Activated naive CD8-positive, alpha-beta T cell treated with anti-CD3 and anti-CD28 coated beads, Interleukin-2, amount 10 ng/mL, durations not matched to agents 7 days and 5 days (primary cell): ENCODE data around the gene INPP5A. TPM values are rescaled to one million over a fixed set of nuclear protein-coding genes. Genes with fewer than 3 reads are reported as not detected.
"Not testable (repeated sequence)": the region's sequence is repeated elsewhere in the genome, so short reads cannot be mapped to it uniquely, and the experiment has no call there.

Experiments used
- ATAC-seq: fragments of 150-1000 bp; cut with Tn5 transposase; one replicate; pipeline ENCODE4 v1.10.0; 2021; ENCODE audit warnings: low read depth, moderate library complexity
- POLR2A ChIA-PET: fragments of 350-600 bp; sonication (Branson Sonifier 250); formaldehyde crosslinking; loops from one replicate; lab custom pipeline; 2021; ENCODE audit warnings: antibody characterized with exemption; lab: Charles Lee
- DNase-seq: peaks from one replicate; pipeline ENCODE4 v3.0.0; 2021
- H3K27ac Mint-ChIP-seq: one replicate; pipeline ENCODE4 v1.8.0; 2022; ENCODE audit warnings: mild to moderate bottlenecking, mixed read lengths
- H3K27me3 Mint-ChIP-seq: one replicate; pipeline ENCODE4 v1.8.0; 2022; ENCODE audit warnings: mild to moderate bottlenecking, moderate library complexity, mixed read lengths
- H3K36me3 Mint-ChIP-seq: one replicate; pipeline ENCODE4 v1.8.0; 2021; ENCODE audit warnings: mild to moderate bottlenecking, mixed read lengths
- H3K4me1 Mint-ChIP-seq: one replicate; pipeline ENCODE4 v1.8.0; 2021; ENCODE audit warnings: mixed read lengths
- H3K4me3 Mint-ChIP-seq: one replicate; pipeline ENCODE4 v1.8.0; 2022; ENCODE audit warnings: mild to moderate bottlenecking, moderate library complexity, mixed read lengths
- H3K9me3 Mint-ChIP-seq: one replicate; pipeline ENCODE4 v1.8.0; 2021; ENCODE audit warnings: mixed read lengths
- total RNA-seq, 2 experiments: library from RNA; stranded (reverse); gene quantifications; one replicate each; pipeline ENCODE4 v1.2.3, GENCODE V29; 2021

The INPP5A gene
- total RNA-seq, 2 experiments from 2014 or later: 14.1 to 15.7 TPM

- no peak for ATAC-seq
- Mint-ChIP-seq H3K27ac (no peak overlapping the region), H3K4me1 (no peaks in the 10 kb centered on the region), H3K9me3 (no peaks in the 10 kb centered on the region), H3K36me3 (no peaks in the 10 kb centered on the region), H3K27me3 (peaks cover 7% of the 10 kb centered on the region), H3K4me3 (no peak overlapping the region)
- no peak for DNase-seq
- POLR2A ChIA-PET: no interaction called here
Measured at GRCh38 chr10:132497861-132498561, 39.6 kb upstream of the INPP5A start.

GRCh38 chr10:132498562-132499366 is 38.8 kb upstream of the INPP5A start:
- H3K9me3 Mint-ChIP-seq: no peaks in the 10 kb centered on the region
- DNase-seq (peak; percentile 14), ATAC-seq (no peak)
- no peaks in the 10 kb centered on the region for H3K36me3 Mint-ChIP-seq
- H3K27me3 Mint-ChIP-seq: peaks cover 7% of the 10 kb centered on the region
- H3K4me3 Mint-ChIP-seq: no peak overlapping the region
- H3K27ac Mint-ChIP-seq: no peak overlapping the region
- H3K4me1 Mint-ChIP-seq: no peaks in the 10 kb centered on the region
- POLR2A ChIA-PET: no interaction called here

- Mint-ChIP-seq H3K27me3 (peaks cover 7% of the 10 kb centered on the region), H3K36me3 (no peaks in the 10 kb centered on the region), H3K4me3 (no peak overlapping the region), H3K27ac (no peak overlapping the region), H3K9me3 (no peaks in the 10 kb centered on the region), H3K4me1 (no peaks in the 10 kb centered on the region)
- POLR2A ChIA-PET: no interaction called here
- ATAC-seq: no peak
- peak; percentile 12 for DNase-seq
Measured at GRCh38 chr10:132499367-132499685, 38.3 kb upstream of the INPP5A start.

GRCh38 chr10:132500781-132501415 is 36.7 kb upstream of the INPP5A start:
- Mint-ChIP-seq H3K4me3 (no peak overlapping the region), H3K9me3 (no peaks in the 10 kb centered on the region), H3K27me3 (peaks cover 3% of the 10 kb centered on the region), H3K27ac (no peak overlapping the region), H3K4me1 (no peaks in the 10 kb centered on the region), H3K36me3 (no peaks in the 10 kb centered on the region)
- POLR2A ChIA-PET: interaction anchor here (0.7 kb wide), 1 partner anchor 133 kb away, joined by 3 read pairs; no protein-coding TSS in a partner anchor
- ATAC-seq: no peak
- no peak for DNase-seq

DNA sequence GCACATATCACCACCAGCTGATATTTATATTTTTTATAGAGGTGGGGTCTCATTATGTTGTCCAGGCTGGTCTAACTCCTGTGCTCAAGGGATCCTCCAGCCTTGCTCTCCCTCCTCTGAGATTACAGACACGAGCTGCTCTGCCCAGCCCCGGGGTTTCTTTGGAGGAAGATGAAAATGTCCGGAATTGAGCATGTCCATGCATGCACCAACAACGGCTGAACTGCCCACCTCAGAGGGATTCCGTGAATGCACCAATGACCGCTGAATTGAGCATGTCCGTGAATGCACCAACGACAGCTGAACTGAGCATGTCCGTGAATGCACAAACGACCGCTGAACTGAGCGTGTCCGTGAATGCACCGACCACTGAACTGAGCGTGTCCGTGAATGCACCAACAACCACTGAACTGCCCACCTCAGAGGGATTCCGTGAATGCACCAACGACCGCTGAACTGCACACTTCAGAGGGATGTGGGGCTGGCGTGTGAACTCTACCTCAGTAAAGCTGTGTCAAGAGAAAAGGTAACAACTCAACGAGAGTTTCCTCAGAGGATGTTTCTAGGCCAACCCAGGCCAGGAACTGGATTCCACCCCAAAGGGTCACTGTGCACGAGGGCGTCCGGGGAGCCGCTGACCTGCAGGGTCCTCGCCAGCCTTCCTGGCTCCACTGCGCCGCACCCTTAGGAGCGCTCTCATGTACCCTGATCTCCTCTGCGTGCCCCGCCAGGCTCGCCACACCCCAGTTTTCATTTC is 34.9 kb upstream of the INPP5A start:
- POLR2A ChIA-PET: no interaction called here
- no peaks in the 10 kb centered on the region for H3K9me3 Mint-ChIP-seq
- H3K27me3 Mint-ChIP-seq: peaks cover 3% of the 10 kb centered on the region
- H3K36me3 Mint-ChIP-seq: no peaks in the 10 kb centered on the region
- DNase-seq: peak; percentile 4
- H3K4me1 Mint-ChIP-seq: no peaks in the 10 kb centered on the region
- ATAC-seq: no peak
- H3K27ac Mint-ChIP-seq: no peak overlapping the region
- no peak overlapping the region for H3K4me3 Mint-ChIP-seq

GRCh38 chr10:132503581-132504421 is 33.8 kb upstream of the INPP5A start:
- H3K4me1 Mint-ChIP-seq: no peaks in the 10 kb centered on the region
- no peaks in the 10 kb centered on the region for H3K36me3 Mint-ChIP-seq
- ATAC-seq (no peak), DNase-seq (peak; percentile 15)
- peaks cover 3% of the 10 kb centered on the region for H3K27me3 Mint-ChIP-seq
- no peak overlapping the region for H3K4me3 Mint-ChIP-seq
- no peak overlapping the region for H3K27ac Mint-ChIP-seq
- POLR2A ChIA-PET: no interaction called here
- no peaks in the 10 kb centered on the region for H3K9me3 Mint-ChIP-seq

- H3K4me3 Mint-ChIP-seq: no peak overlapping the region
- DNase-seq (no peak), ATAC-seq (no peak)
- no peak overlapping the region for H3K27ac Mint-ChIP-seq
- no peaks in the 10 kb centered on the region for H3K4me1 Mint-ChIP-seq
- no peaks in the 10 kb centered on the region for H3K9me3 Mint-ChIP-seq
- peaks cover 5% of the 10 kb centered on the region for H3K27me3 Mint-ChIP-seq
- POLR2A ChIA-PET: no interaction called here
- H3K36me3 Mint-ChIP-seq: no peaks in the 10 kb centered on the region
Measured at GRCh38 chr10:132504501-132505272, 32.9 kb upstream of the INPP5A start.

DNA sequence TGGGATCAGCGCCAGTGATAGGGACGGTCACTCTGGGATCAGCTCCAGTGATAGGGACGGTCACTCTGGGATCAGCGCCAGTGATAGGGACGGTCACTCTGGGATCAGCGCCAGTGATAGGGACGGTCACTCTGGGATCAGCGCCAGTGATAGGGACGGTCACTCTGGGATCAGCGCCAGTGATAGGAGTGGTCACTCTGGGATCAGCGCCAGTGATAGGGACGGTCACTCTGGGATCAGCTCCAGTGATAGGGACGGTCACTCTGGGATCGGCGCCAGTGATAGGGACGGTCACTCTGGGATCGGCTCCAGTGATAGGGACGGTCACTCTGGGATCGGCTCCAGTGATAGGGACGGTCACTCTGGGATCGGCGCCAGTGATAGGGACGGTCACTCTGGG is 32.0 kb upstream of the INPP5A start:
- DNase-seq, H3K4me1 Mint-ChIP-seq, ATAC-seq, H3K9me3 Mint-ChIP-seq, H3K36me3 Mint-ChIP-seq, POLR2A ChIA-PET, H3K4me3 Mint-ChIP-seq, H3K27me3 Mint-ChIP-seq, H3K27ac Mint-ChIP-seq: not testable (repeated sequence)

- Mint-ChIP-seq H3K36me3 (no peaks in the 10 kb centered on the region), H3K4me1 (no peaks in the 10 kb centered on the region), H3K27me3 (peaks cover 2% of the 10 kb centered on the region), H3K9me3 (no peaks in the 10 kb centered on the region), H3K27ac (no peak overlapping the region), H3K4me3 (no peak overlapping the region)
- DNase-seq (no peak), ATAC-seq (peak; percentile 38)
- POLR2A ChIA-PET: no interaction called here
Measured at GRCh38 chr10:132506711-132507408, 30.7 kb upstream of the INPP5A start.

- Mint-ChIP-seq H3K4me3 (no peak overlapping the region), H3K4me1 (no peaks in the 10 kb centered on the region), H3K27me3 (peaks cover 2% of the 10 kb centered on the region), H3K27ac (no peak overlapping the region), H3K9me3 (no peaks in the 10 kb centered on the region), H3K36me3 (no peaks in the 10 kb centered on the region)
- POLR2A ChIA-PET: no interaction called here
- no peak for DNase-seq
- no peak for ATAC-seq
Measured at GRCh38 chr10:132507409-132507955, 30.1 kb upstream of the INPP5A start.

DNA sequence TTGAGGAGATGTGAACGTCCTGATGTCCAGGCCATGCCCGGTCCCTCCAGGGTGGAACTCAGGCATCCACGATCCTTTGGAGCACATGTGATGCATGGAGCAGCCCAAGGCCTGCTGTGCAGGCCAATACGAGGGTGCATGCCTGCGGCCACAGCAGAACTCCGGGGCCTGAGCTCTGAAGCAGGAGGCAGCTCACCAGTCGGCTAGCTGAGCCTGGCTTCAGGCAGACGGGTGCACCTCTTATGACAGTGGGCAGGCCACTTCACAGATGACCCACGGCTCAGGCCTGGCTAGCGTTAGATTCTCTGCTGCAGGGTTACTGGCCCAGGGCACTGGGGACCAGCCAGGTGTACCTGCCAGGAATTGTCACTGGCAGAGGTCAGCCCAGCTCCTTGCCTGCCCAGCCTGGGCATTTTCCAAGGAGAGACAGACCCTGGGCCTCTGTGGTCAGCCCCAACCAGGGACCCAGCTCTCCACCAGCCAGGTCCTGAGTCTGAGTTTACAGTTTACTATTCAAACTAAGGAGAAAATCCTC is 29.6 kb upstream of the INPP5A start:
- no peak overlapping the region for H3K27ac Mint-ChIP-seq
- ATAC-seq: no peak

More for the DNA sequence above, 29.6 kb upstream of the INPP5A start:
- POLR2A ChIA-PET: no interaction called here
- Mint-ChIP-seq H3K36me3 (no peaks in the 10 kb centered on the region), H3K27me3 (peaks cover 2% of the 10 kb centered on the region), H3K4me1 (no peaks in the 10 kb centered on the region), H3K4me3 (no peak overlapping the region), H3K9me3 (no peaks in the 10 kb centered on the region)
- DNase-seq: no peak
